MM.1S (cell line): ENCODE measurements around the gene KCNIP1.

Experiments
- EZH2 ChIP-seq: fragments of 300-600 bp; sonication (generic); optimal IDR thresholded peaks from 2 replicates; pipeline ENCODE3; 2017; ENCODE audit warnings: low read depth, mild to moderate bottlenecking, antibody characterized with exemption, low read length, mixed read lengths
- TF ChIP-seq, protein P1 (sequence below): fragments of 300-600 bp; sonication (generic); IDR thresholded peaks from 2 replicates; pipeline ENCODE4 v1.5.1; 2016; ENCODE audit warnings: antibody characterized with exemption, low read length, mixed read lengths

DNA sequence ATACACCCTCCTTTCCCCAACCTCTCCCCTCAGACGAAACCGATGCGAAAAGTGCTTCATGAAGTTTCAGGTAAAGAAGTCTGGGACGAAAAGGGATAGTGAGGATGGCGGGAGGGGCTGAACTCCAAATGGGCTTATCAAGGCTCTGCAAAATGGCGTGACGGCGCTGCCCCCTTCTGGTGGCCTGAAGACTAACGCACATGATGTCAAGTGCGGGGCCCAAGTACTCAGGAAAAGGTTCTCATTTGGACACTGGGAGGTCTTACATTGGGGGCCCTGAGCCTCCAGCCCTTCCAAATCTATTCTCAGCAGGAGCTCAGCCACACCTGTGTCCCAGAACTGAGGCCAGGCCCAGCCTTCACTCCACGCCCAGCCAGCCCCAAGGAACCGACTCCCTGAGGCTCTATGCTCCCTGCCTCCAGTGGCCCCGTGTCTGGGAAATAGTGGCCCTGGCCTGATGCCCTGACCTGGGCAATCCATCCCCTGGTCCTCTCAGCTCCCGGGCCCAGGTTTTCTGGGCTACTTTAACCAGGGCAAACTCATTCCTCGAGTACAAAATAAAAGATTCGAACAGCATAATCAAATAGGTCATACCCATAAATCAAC is 119.9 kb downstream of the KCNIP1 start:
- TF ChIP-seq, protein P1, sequence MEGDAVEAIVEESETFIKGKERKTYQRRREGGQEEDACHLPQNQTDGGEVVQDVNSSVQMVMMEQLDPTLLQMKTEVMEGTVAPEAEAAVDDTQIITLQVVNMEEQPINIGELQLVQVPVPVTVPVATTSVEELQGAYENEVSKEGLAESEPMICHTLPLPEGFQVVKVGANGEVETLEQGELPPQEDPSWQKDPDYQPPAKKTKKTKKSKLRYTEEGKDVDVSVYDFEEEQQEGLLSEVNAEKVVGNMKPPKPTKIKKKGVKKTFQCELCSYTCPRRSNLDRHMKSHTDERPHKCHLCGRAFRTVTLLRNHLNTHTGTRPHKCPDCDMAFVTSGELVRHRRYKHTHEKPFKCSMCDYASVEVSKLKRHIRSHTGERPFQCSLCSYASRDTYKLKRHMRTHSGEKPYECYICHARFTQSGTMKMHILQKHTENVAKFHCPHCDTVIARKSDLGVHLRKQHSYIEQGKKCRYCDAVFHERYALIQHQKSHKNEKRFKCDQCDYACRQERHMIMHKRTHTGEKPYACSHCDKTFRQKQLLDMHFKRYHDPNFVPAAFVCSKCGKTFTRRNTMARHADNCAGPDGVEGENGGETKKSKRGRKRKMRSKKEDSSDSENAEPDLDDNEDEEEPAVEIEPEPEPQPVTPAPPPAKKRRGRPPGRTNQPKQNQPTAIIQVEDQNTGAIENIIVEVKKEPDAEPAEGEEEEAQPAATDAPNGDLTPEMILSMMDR, result peak; percentile 73
- TF ChIP-seq EZH2, result no peak
